Mucosa of descending colon (tissue), 3 donors: ENCODE measurements around the gene PCDH9. TPM values are rescaled to one million over a fixed set of nuclear protein-coding genes. Genes with fewer than 3 reads are reported as not detected.

ENCODE experiments used
- ATAC-seq: fragments of 200-7000 bp; cut with Tn5 transposase; one replicate; pipeline ENCODE4 v1.9.1; 2020; ENCODE audit warnings: mild to moderate bottlenecking, moderate library complexity
- DNase-seq, 3 donors: peaks; one replicate each; pipeline ENCODE4 v3.0.0-alpha.2; 2020
- H3K36me3 ChIP-seq: fragments of 200-600 bp; one replicate; pipeline ENCODE4 v1.8.0; 2021; ENCODE audit warnings: low read depth, mild to moderate bottlenecking
- H3K4me1 ChIP-seq: fragments of 200-600 bp; one replicate; pipeline ENCODE4 v1.8.0; 2021; ENCODE audit warnings: low read depth, mild to moderate bottlenecking
- H3K4me3 ChIP-seq: fragments of 200-600 bp; one replicate; pipeline ENCODE4 v1.8.0; 2021; ENCODE audit warnings: mild to moderate bottlenecking
- H3K9me3 ChIP-seq: fragments of 200-600 bp; one replicate; pipeline ENCODE4 v1.8.0; 2021; ENCODE audit warnings: mild to moderate bottlenecking
- CTCF ChIP-seq: fragments of 200-600 bp; IDR thresholded peaks from one replicate; pipeline ENCODE4 v1.8.0; 2022; ENCODE audit warnings: antibody characterized with exemption, mild to moderate bottlenecking
- intact Hi-C, 2 donors: fragments of 100-400 bp; cut with DNase I in 1 of 2; cut with micrococcal nuclease in 1 of 2; formaldehyde crosslinking; loops; one replicate each; pipeline versions ENCODE4 v1.11.0 to v1.11.1; 2022; cut with DNase I, micrococcal nuclease
- total RNA-seq, 3 donors: library from RNA; stranded (reverse); fragmentation: NEBNext Ultra II Directional in 2 of 3; extraction: Animal tissue kit (Norgen Biotek cat#: 25700) in 2 of 3; gene quantifications; one replicate each; pipeline versions ENCODE4 v1.2.1 to v1.2.4, GENCODE V29; 2021 to 2023
- donor health status: DM: no; HTN: no; CAD: no; lungs with moderate emphysema.
- donor health status: DM: no; HTN: no; CAD: no.
- donor health status: DM: no; HTN: yes; CAD: no.

The PCDH9 gene
- total RNA-seq, 3 donors from 2014 or later: 0.58 to 5.0 (median 0.80) TPM

GRCh38 chr13:66513728-66514127 lies 716.4 kb downstream of the PCDH9 start:
- H3K9me3 ChIP-seq: no peaks in the 10 kb centered on the region
- no peak overlapping the region for H3K4me3 ChIP-seq
- no peak for TF ChIP-seq CTCF
- no peaks in the 10 kb centered on the region for H3K4me1 ChIP-seq
- no peak for ATAC-seq
- DNase-seq: no peak
- H3K36me3 ChIP-seq: no peaks in the 10 kb centered on the region
- intact Hi-C loops: no loop called here

- no peak for TF ChIP-seq CTCF
- intact Hi-C loops: no loop called here
- H3K4me1 ChIP-seq: no peaks in the 10 kb centered on the region
- no peak for DNase-seq
- H3K9me3 ChIP-seq: no peaks in the 10 kb centered on the region
- H3K4me3 ChIP-seq: no peak overlapping the region
- no peaks in the 10 kb centered on the region for H3K36me3 ChIP-seq
- ATAC-seq: no peak
Observed at GRCh38 chr13:66509175-66509574, 721.0 kb downstream of the PCDH9 start.

GRCh38 chr13:66508153-66508909 lies 721.8 kb downstream of the PCDH9 start:
- no peak for DNase-seq
- intact Hi-C loops: no loop called here
- H3K4me3 ChIP-seq: no peak overlapping the region
- H3K36me3 ChIP-seq: no peaks in the 10 kb centered on the region
- ATAC-seq: no peak
- no peak for TF ChIP-seq CTCF
- no peaks in the 10 kb centered on the region for H3K9me3 ChIP-seq
- no peaks in the 10 kb centered on the region for H3K4me1 ChIP-seq

GRCh38 chr13:66506979-66507378 lies 723.2 kb downstream of the PCDH9 start:
- no peak for DNase-seq
- Histone ChIP-seq H3K4me1 (no peaks in the 10 kb centered on the region), H3K4me3 (no peak overlapping the region), H3K9me3 (no peaks in the 10 kb centered on the region), H3K36me3 (no peaks in the 10 kb centered on the region)
- TF ChIP-seq CTCF: no peak
- intact Hi-C loops: no loop called here
- no peak for ATAC-seq

GRCh38 chr13:66506051-66506777 lies 723.9 kb downstream of the PCDH9 start:
- Histone ChIP-seq H3K4me3 (no peak overlapping the region), H3K4me1 (no peaks in the 10 kb centered on the region), H3K9me3 (no peaks in the 10 kb centered on the region), H3K36me3 (no peaks in the 10 kb centered on the region)
- DNase-seq (no peak), ATAC-seq (no peak)
- TF ChIP-seq CTCF: no peak
- intact Hi-C loops: no loop called here
